ENCODE measurements around the gene FAM76A. TPM values are rescaled to one million over a fixed set of nuclear protein-coding genes. Genes with fewer than 3 reads are reported as not detected.

FAM76A gene
- total and polyA plus RNA-seq, 2 experiments from 2014 or later = 3.5 to 9.8 TPM

GRCh38 chr1:27759236-27759635, 33.5 kb downstream of the FAM76A start:
- TF ChIP-seq, protein P1, sequence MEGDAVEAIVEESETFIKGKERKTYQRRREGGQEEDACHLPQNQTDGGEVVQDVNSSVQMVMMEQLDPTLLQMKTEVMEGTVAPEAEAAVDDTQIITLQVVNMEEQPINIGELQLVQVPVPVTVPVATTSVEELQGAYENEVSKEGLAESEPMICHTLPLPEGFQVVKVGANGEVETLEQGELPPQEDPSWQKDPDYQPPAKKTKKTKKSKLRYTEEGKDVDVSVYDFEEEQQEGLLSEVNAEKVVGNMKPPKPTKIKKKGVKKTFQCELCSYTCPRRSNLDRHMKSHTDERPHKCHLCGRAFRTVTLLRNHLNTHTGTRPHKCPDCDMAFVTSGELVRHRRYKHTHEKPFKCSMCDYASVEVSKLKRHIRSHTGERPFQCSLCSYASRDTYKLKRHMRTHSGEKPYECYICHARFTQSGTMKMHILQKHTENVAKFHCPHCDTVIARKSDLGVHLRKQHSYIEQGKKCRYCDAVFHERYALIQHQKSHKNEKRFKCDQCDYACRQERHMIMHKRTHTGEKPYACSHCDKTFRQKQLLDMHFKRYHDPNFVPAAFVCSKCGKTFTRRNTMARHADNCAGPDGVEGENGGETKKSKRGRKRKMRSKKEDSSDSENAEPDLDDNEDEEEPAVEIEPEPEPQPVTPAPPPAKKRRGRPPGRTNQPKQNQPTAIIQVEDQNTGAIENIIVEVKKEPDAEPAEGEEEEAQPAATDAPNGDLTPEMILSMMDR (IDR thresholded peaks at IDR 0.05; ENCODE audit: poor library complexity) = no peak
- TF ChIP-seq EZH2 (IDR thresholded peaks at IDR 0.05; ENCODE audit: borderline replicate concordance) (no peak), EZH2phosphoT487 (IDR thresholded peaks at IDR 0.05; ENCODE audit: low read depth, severe bottlenecking, unreplicated experiment) (no peak)
- no peak overlapping the region for H3K4me3 ChIP-seq

DNA sequence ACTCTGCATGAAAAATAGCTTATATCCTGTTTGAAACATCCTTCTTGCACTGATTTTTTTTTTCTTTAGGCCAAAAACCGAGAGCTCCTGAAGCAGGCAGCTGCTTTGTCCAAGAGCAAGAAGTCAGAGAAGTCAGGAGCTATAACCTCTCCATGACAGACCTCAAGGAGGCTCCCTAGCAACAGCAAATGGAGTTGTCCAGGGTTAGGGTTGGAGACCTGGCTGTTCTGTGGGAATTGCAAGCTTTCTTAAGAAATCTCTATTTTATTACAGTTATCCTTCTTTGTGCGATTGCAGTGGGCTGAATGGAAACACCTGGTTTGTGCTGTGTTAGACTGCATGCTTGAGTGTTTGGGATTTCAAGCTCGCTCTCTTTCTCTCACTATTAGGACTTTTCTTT, 34.7 kb downstream of the FAM76A start:
- no peaks in the 10 kb centered on the region for H3K4me1 ChIP-seq (ENCODE audit: insufficient read depth)
- H4K20me1 ChIP-seq (ENCODE audit: insufficient read depth, poor library complexity, severe bottlenecking) = no peaks in the 10 kb centered on the region
- no peaks in the 10 kb centered on the region for H3K36me3 ChIP-seq (replicated peaks; ENCODE audit: insufficient read depth, low read depth)
- no peak overlapping the region for H3K4me3 ChIP-seq
- H3K27ac ChIP-seq = no peak overlapping the region
- no peaks in the 10 kb centered on the region for H3K9me3 ChIP-seq (ENCODE audit: low read depth)
- no peaks in the 10 kb centered on the region for H3K9me2 ChIP-seq (replicated peaks; ENCODE audit: insufficient read depth)
- H3K27me3 ChIP-seq = no peaks in the 10 kb centered on the region
- no peak overlapping the region for H2AFZ ChIP-seq
- H3K79me2 ChIP-seq = no peaks in the 10 kb centered on the region
- TF ChIP-seq, protein P1 (IDR thresholded peaks at IDR 0.05; ENCODE audit: poor library complexity) = peak; percentile 24
- no peak for TF ChIP-seq EZH2phosphoT487 (IDR thresholded peaks at IDR 0.05; ENCODE audit: low read depth, severe bottlenecking, unreplicated experiment)
- H3K4me2 ChIP-seq = no peak overlapping the region
- WGBS (ENCODE audit: low lambda C conversion rate, missing lambda C conversion rate) = 90% methylated on average over 3 of the region's 3 CpGs
- peak; percentile 17 for DNase-seq (ENCODE audit: low spot score)

More at GRCh38 chr1:27759236-27759635, 33.5 kb downstream of the FAM76A start:
- Histone ChIP-seq H3K27me3 (no peaks in the 10 kb centered on the region), H3K4me1 (ENCODE audit: insufficient read depth) (no peaks in the 10 kb centered on the region), H3K9me2 (replicated peaks; ENCODE audit: insufficient read depth) (no peaks in the 10 kb centered on the region), H3K9me3 (ENCODE audit: low read depth) (no peaks in the 10 kb centered on the region), H4K20me1 (ENCODE audit: insufficient read depth, poor library complexity, severe bottlenecking) (no peaks in the 10 kb centered on the region), H3K27ac (no peak overlapping the region), H3K4me2 (no peak overlapping the region), H3K36me3 (replicated peaks; ENCODE audit: insufficient read depth, low read depth) (no peaks in the 10 kb centered on the region), H2AFZ (no peak overlapping the region), H3K79me2 (no peaks in the 10 kb centered on the region)
- no peak for DNase-seq (ENCODE audit: low spot score)
- 94% methylated on average over 2 of the region's 2 CpGs for WGBS (ENCODE audit: low lambda C conversion rate, missing lambda C conversion rate)

GRCh38 chr1:27762033-27762432, 36.3 kb downstream of the FAM76A start:
- Histone ChIP-seq H4K20me1 (ENCODE audit: insufficient read depth, poor library complexity, severe bottlenecking) (no peaks in the 10 kb centered on the region), H3K4me2 (no peak overlapping the region), H3K4me1 (ENCODE audit: insufficient read depth) (no peaks in the 10 kb centered on the region), H3K36me3 (replicated peaks; ENCODE audit: insufficient read depth, low read depth) (no peaks in the 10 kb centered on the region), H3K9me2 (replicated peaks; ENCODE audit: insufficient read depth) (no peaks in the 10 kb centered on the region), H3K27ac (no peak overlapping the region), H3K79me2 (no peaks in the 10 kb centered on the region), H3K27me3 (no peaks in the 10 kb centered on the region), H3K4me3 (no peak overlapping the region), H3K9me3 (ENCODE audit: low read depth) (no peaks in the 10 kb centered on the region), H2AFZ (no peak overlapping the region)
- TF ChIP-seq, protein P1 (IDR thresholded peaks at IDR 0.05; ENCODE audit: poor library complexity) = no peak
- TF ChIP-seq EZH2phosphoT487 (IDR thresholded peaks at IDR 0.05; ENCODE audit: low read depth, severe bottlenecking, unreplicated experiment) (no peak), EZH2 (IDR thresholded peaks at IDR 0.05; ENCODE audit: borderline replicate concordance) (no peak)
- 87% methylated on average over 1 of the region's 1 CpG for WGBS (ENCODE audit: low lambda C conversion rate, missing lambda C conversion rate)
- no peak for DNase-seq (ENCODE audit: low spot score)

- no peaks in the 10 kb centered on the region for H3K36me3 ChIP-seq (replicated peaks; ENCODE audit: insufficient read depth, low read depth)
- no peak for TF ChIP-seq EZH2phosphoT487 (IDR thresholded peaks at IDR 0.05; ENCODE audit: low read depth, severe bottlenecking, unreplicated experiment)
- no peak for TF ChIP-seq EZH2 (IDR thresholded peaks at IDR 0.05; ENCODE audit: borderline replicate concordance)
- TF ChIP-seq, protein P1 (IDR thresholded peaks at IDR 0.05; ENCODE audit: poor library complexity) = no peak
- no peak overlapping the region for H3K4me2 ChIP-seq
- no peak overlapping the region for H2AFZ ChIP-seq
- no peaks in the 10 kb centered on the region for H3K4me1 ChIP-seq (ENCODE audit: insufficient read depth)
- 89% methylated on average over 4 of the region's 4 CpGs for WGBS (ENCODE audit: low lambda C conversion rate, missing lambda C conversion rate)
- H3K9me3 ChIP-seq (ENCODE audit: low read depth) = no peaks in the 10 kb centered on the region
- no peaks in the 10 kb centered on the region for H3K79me2 ChIP-seq
- no peaks in the 10 kb centered on the region for H3K27me3 ChIP-seq
- no peaks in the 10 kb centered on the region for H4K20me1 ChIP-seq (ENCODE audit: insufficient read depth, poor library complexity, severe bottlenecking)
- H3K27ac ChIP-seq = no peak overlapping the region
- no peak overlapping the region for H3K4me3 ChIP-seq
- no peak for DNase-seq (ENCODE audit: low spot score)
- no peaks in the 10 kb centered on the region for H3K9me2 ChIP-seq (replicated peaks; ENCODE audit: insufficient read depth)
Observed at GRCh38 chr1:27763358-27763757, 37.6 kb downstream of the FAM76A start.

Data from hepatocyte (in vitro differentiated cells).